ENCODE results near the gene SYNPR.

- TF ChIP-seq CTCF (IDR thresholded peaks at IDR 0.05; ENCODE audit: insufficient read depth, low read length) (no peak), POLR2AphosphoS5 (IDR thresholded peaks at IDR 0.05; ENCODE audit: low read depth) (no peak), GABPA (IDR thresholded peaks at IDR 0.05; ENCODE audit: low read depth) (no peak)
These were observed 306.6 kb downstream of the SYNPR start for GRCh38 chr3:63584681-63585080.

All from HL-60 (cell line).